Stimulated activated CD4-positive, alpha-beta T cell treated with anti-CD3 and anti-CD28 coated beads, Interleukin-1b, Interleukin-23, amount 100 ng/mL, for 4 hours (primary cell): ENCODE measurements around the gene RAD51B.
"Not testable (repeated sequence)": the region's sequence is repeated elsewhere in the genome, so short reads cannot be mapped to it uniquely, and the experiment has no call there.

ENCODE experiments used
- DNase-seq, 2 donors: peaks; one replicate each; pipeline ENCODE4 v3.0.0-alpha.2; 2020; ENCODE audit warnings: low read depth in 2 of 2

RAD51B gene

GRCh38 chr14:67982711-67983608 is 163.4 kb downstream of the RAD51B start:
- no peak for DNase-seq

- DNase-seq: no peak
Observed at GRCh38 chr14:67984274-67984673, 164.7 kb downstream of the RAD51B start.

- no peak for DNase-seq
Observed at GRCh38 chr14:67986131-67986841, 166.7 kb downstream of the RAD51B start.

GRCh38 chr14:67987606-67988005 is 168.0 kb downstream of the RAD51B start:
- DNase-seq: no peak

GRCh38 chr14:67988210-67988609 is 168.6 kb downstream of the RAD51B start:
- not testable (repeated sequence) for DNase-seq

- DNase-seq: no peak
Observed at GRCh38 chr14:67990576-67990975, 171.0 kb downstream of the RAD51B start.

- DNase-seq: no peak
Observed at GRCh38 chr14:67994531-67994930, 175.0 kb downstream of the RAD51B start.

GRCh38 chr14:67996235-67996634 is 176.7 kb downstream of the RAD51B start:
- no peak for DNase-seq

GRCh38 chr14:67998834-67999233 is 179.3 kb downstream of the RAD51B start:
- DNase-seq: no peak

GRCh38 chr14:67999290-67999689 is 179.7 kb downstream of the RAD51B start:
- DNase-seq: no peak

- DNase-seq: no peak
Observed at GRCh38 chr14:67999705-68000384, 180.3 kb downstream of the RAD51B start.

- DNase-seq: no peak
Observed at GRCh38 chr14:68000511-68000910, 180.9 kb downstream of the RAD51B start.

- DNase-seq: no peak
Observed at GRCh38 chr14:68008491-68008890, 188.9 kb downstream of the RAD51B start.

GRCh38 chr14:68011406-68012028 is 191.9 kb downstream of the RAD51B start:
- DNase-seq: no peak

GRCh38 chr14:68012871-68013270 is 193.3 kb downstream of the RAD51B start:
- DNase-seq: no peak

- DNase-seq: no peak
Observed at GRCh38 chr14:68013326-68013725, 193.7 kb downstream of the RAD51B start.

- no peak for DNase-seq
Observed at GRCh38 chr14:68014771-68015170, 195.2 kb downstream of the RAD51B start.

- no peak for DNase-seq
Observed at GRCh38 chr14:68015356-68016254, 196.0 kb downstream of the RAD51B start.

GRCh38 chr14:68016255-68016914 is 196.8 kb downstream of the RAD51B start:
- DNase-seq: no peak

- no peak for DNase-seq
Observed at GRCh38 chr14:68018598-68018997, 199.0 kb downstream of the RAD51B start.
